Measurements from ENCODE around the gene MYF5.

MYF5 gene

GRCh38 chr12:80707830-80708258 is 8.9 kb upstream of the MYF5 start:
- Histone ChIP-seq H3K27me3 (ENCODE audit: insufficient read depth, low read length) (no peaks in the 10 kb centered on the region), H3K4me1 (ENCODE audit: control insufficient read depth, insufficient read depth, low read length, unreplicated experiment) (peaks cover 9% of the 10 kb centered on the region), H2AFZ (ENCODE audit: low read length, unreplicated experiment) (no peak overlapping the region), H3K27ac (ENCODE audit: low read depth, low read length) (no peak overlapping the region), H3K79me2 (ENCODE audit: control insufficient read depth, insufficient read depth, low read length, unreplicated experiment) (no peaks in the 10 kb centered on the region), H3K36me3 (ENCODE audit: insufficient read depth, low read length) (no peaks in the 10 kb centered on the region), H3K4me3 (ENCODE audit: low read depth, low read length) (no peak overlapping the region)

DNA sequence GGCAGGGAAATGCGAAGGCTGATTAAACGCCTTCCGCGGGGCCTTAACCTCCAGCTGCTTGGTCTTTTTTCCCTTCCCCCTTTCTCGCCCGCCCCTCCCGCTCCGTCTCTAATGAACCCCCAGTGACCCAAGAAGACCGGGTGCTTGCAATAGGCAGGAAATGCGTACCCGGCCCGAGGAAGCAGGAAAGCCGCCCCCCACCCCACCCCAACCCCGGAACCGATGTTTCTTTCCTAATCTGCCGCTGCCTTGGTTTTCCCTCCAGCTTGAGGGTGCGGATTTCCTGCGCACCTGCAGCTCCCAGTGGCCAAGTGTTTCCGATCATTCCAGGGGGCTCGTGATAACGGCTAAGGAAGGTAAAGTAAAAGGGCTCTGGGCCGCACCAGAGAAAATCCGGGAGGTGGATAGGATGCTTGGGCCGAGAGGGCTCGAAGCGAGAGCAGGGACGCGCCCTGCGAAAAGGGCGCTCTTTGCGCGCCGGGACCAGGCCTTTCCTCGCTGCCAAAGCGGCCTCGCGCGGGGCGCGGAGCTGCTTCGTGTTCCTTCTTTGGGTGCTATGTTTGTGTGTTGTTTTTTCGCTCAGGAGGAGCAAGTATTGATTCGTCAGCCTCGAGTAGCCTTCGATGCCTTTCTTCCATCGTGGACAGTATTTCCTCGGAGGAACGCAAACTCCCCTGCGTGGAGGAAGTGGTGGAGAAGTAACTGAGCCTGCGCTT is 8.3 kb upstream of the MYF5 start:
- Histone ChIP-seq H3K27ac (ENCODE audit: low read depth, low read length) (no peak overlapping the region), H3K27me3 (ENCODE audit: insufficient read depth, low read length) (no peaks in the 10 kb centered on the region), H3K36me3 (ENCODE audit: insufficient read depth, low read length) (no peaks in the 10 kb centered on the region), H3K4me3 (ENCODE audit: low read depth, low read length) (peak overlapping the region; percentile 63), H3K4me1 (ENCODE audit: control insufficient read depth, insufficient read depth, low read length, unreplicated experiment) (peaks cover 3% of the 10 kb centered on the region), H2AFZ (ENCODE audit: low read length, unreplicated experiment) (peak overlapping the region; percentile 88), H3K79me2 (ENCODE audit: control insufficient read depth, insufficient read depth, low read length, unreplicated experiment) (no peaks in the 10 kb centered on the region)

DNA sequence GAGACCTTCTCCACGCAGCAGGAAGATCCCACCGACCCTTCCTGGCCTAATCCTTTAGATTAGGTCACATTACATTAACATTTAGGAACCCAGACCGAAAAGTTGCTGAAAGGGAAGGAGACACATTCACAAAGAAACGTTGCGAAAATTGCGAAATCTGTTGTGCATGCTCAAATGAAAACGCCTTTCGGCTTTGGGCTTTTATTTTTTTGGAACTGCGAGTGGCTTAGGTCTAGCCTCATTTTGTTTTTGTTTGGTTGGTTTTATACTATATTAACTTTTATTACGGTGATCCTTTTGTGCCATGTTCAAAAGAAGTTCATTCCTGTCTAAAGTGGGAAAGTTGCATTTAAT is 7.8 kb upstream of the MYF5 start:
- Histone ChIP-seq H3K27ac (ENCODE audit: low read depth, low read length) (no peak overlapping the region), H3K4me1 (ENCODE audit: control insufficient read depth, insufficient read depth, low read length, unreplicated experiment) (no peaks in the 10 kb centered on the region), H3K79me2 (ENCODE audit: control insufficient read depth, insufficient read depth, low read length, unreplicated experiment) (no peaks in the 10 kb centered on the region), H3K27me3 (ENCODE audit: insufficient read depth, low read length) (no peaks in the 10 kb centered on the region), H3K4me3 (ENCODE audit: low read depth, low read length) (peak overlapping the region; percentile 63), H2AFZ (ENCODE audit: low read length, unreplicated experiment) (peak overlapping the region; percentile 88), H3K36me3 (ENCODE audit: insufficient read depth, low read length) (no peaks in the 10 kb centered on the region)

DNA sequence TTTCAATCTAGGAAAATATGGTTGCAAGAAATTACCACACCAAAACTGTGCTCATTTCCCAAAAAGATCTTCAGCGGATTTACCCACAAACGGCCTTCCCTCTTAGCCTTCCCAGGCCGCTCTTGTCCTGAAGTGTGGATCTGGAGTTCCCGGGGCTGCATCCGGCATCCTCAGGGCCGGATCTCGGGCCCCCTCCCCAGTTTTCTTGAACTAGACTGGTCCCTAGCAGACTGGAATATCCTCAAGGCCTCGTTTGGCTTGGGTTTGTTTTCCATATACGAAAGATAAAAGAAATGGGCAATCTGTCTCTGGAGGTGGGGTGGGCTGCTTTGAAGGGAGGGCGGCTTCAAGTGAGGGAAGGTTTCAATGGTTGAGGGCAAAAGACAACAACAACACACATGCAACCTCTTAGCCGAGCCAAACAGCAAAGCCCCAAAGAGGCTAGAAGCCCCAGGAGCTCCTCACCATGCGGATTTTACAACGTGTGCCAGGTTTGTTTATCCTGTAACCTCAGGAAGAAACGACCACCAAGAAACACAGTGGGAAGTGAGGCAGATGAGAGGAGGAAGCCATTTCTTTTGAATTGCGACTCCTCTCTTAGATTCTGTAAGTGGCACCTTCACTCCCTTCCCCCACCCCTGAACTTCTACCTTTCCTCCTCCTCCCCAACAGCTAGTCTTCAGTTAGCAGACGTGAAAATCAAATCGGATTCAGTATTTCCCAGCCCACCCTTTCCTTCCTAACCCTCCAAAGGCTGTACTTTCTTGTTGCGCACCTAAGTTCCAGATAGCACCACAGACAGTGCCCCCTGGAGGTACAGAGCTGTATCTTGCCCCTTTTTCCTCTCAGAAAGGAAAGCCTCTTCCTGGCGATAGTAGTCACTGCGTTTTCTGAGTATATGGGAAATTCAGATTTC is 6.6 kb upstream of the MYF5 start:
- Histone ChIP-seq H3K79me2 (ENCODE audit: control insufficient read depth, insufficient read depth, low read length, unreplicated experiment) (no peaks in the 10 kb centered on the region), H3K4me1 (ENCODE audit: control insufficient read depth, insufficient read depth, low read length, unreplicated experiment) (no peaks in the 10 kb centered on the region), H3K27me3 (ENCODE audit: insufficient read depth, low read length) (no peaks in the 10 kb centered on the region), H3K27ac (ENCODE audit: low read depth, low read length) (no peak overlapping the region), H3K36me3 (ENCODE audit: insufficient read depth, low read length) (no peaks in the 10 kb centered on the region), H2AFZ (ENCODE audit: low read length, unreplicated experiment) (no peak overlapping the region), H3K4me3 (ENCODE audit: low read depth, low read length) (no peak overlapping the region)

GRCh38 chr12:80710727-80711449 is 5.8 kb upstream of the MYF5 start:
- H3K27me3 ChIP-seq (ENCODE audit: insufficient read depth, low read length), result no peaks in the 10 kb centered on the region
- H2AFZ ChIP-seq (ENCODE audit: low read length, unreplicated experiment), result no peak overlapping the region

DNA sequence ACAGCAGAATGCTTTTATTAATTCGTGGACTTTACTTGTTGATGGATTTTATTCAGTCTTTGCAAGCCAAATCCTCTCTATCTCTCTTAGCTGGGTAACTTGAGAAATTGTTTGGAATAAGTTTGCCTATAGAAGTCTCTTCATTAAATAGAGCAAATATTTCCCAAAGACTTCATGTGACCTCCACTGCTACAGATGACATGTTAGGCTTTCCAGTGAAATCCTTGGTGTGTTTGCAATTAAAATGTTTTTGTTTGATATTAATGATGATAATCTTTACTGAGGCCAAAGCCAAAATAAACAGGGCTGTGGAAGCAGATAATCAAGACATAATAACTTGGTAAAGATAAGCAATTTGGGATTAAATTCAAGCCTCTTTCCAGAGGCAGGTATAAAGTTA is 4.8 kb upstream of the MYF5 start:
- Histone ChIP-seq H3K36me3 (ENCODE audit: insufficient read depth, low read length) (no peaks in the 10 kb centered on the region), H3K27me3 (ENCODE audit: insufficient read depth, low read length) (no peaks in the 10 kb centered on the region), H2AFZ (ENCODE audit: low read length, unreplicated experiment) (no peak overlapping the region), H3K4me1 (ENCODE audit: control insufficient read depth, insufficient read depth, low read length, unreplicated experiment) (no peaks in the 10 kb centered on the region), H3K27ac (ENCODE audit: low read depth, low read length) (no peak overlapping the region), H3K79me2 (ENCODE audit: control insufficient read depth, insufficient read depth, low read length, unreplicated experiment) (no peaks in the 10 kb centered on the region), H3K4me3 (ENCODE audit: low read depth, low read length) (no peak overlapping the region)

More at GRCh38 chr12:80710727-80711449, 5.8 kb upstream of the MYF5 start:
- Histone ChIP-seq H3K36me3 (ENCODE audit: insufficient read depth, low read length) (no peaks in the 10 kb centered on the region), H3K79me2 (ENCODE audit: control insufficient read depth, insufficient read depth, low read length, unreplicated experiment) (no peaks in the 10 kb centered on the region), H3K4me3 (ENCODE audit: low read depth, low read length) (no peak overlapping the region), H3K27ac (ENCODE audit: low read depth, low read length) (no peak overlapping the region), H3K4me1 (ENCODE audit: control insufficient read depth, insufficient read depth, low read length, unreplicated experiment) (no peaks in the 10 kb centered on the region)

- H3K4me1 ChIP-seq (ENCODE audit: control insufficient read depth, insufficient read depth, low read length, unreplicated experiment), result no peaks in the 10 kb centered on the region
- no peak overlapping the region for H2AFZ ChIP-seq (ENCODE audit: low read length, unreplicated experiment)
- H3K4me3 ChIP-seq (ENCODE audit: low read depth, low read length), result no peak overlapping the region
- no peaks in the 10 kb centered on the region for H3K36me3 ChIP-seq (ENCODE audit: insufficient read depth, low read length)
- no peaks in the 10 kb centered on the region for H3K27me3 ChIP-seq (ENCODE audit: insufficient read depth, low read length)
- no peaks in the 10 kb centered on the region for H3K79me2 ChIP-seq (ENCODE audit: control insufficient read depth, insufficient read depth, low read length, unreplicated experiment)
- H3K27ac ChIP-seq (ENCODE audit: low read depth, low read length), result no peak overlapping the region
Measured at GRCh38 chr12:80712866-80713265, 3.8 kb upstream of the MYF5 start.

DNA sequence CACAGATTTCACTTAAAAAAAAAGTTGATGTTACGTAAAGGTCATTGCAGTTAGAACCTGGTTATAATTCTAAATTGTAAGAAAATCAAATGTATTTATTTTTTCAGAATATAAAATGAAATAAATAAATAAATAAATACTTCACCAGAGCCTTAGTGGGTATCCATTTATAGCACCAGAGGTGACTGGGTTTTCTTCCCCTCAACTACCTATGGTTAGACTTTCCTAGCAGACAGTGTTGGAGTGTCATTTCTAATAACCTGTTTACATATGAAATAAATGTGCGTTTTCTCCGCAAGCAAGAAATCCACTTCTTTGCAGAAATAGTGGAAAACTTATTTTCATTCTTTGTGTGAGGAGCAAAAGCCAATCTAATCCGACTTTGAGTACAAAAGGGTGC is 3.3 kb upstream of the MYF5 start:
- no peak overlapping the region for H3K4me3 ChIP-seq (ENCODE audit: low read depth, low read length)
- no peaks in the 10 kb centered on the region for H3K4me1 ChIP-seq (ENCODE audit: control insufficient read depth, insufficient read depth, low read length, unreplicated experiment)
- peak overlapping the region; percentile 8 for H2AFZ ChIP-seq (ENCODE audit: low read length, unreplicated experiment)
- H3K79me2 ChIP-seq (ENCODE audit: control insufficient read depth, insufficient read depth, low read length, unreplicated experiment), result no peaks in the 10 kb centered on the region
- no peaks in the 10 kb centered on the region for H3K36me3 ChIP-seq (ENCODE audit: insufficient read depth, low read length)
- no peak overlapping the region for H3K27ac ChIP-seq (ENCODE audit: low read depth, low read length)
- H3K27me3 ChIP-seq (ENCODE audit: insufficient read depth, low read length), result no peaks in the 10 kb centered on the region

GRCh38 chr12:80714055-80714454 is 2.7 kb upstream of the MYF5 start:
- H2AFZ ChIP-seq (ENCODE audit: low read length, unreplicated experiment), result peak overlapping the region; percentile 8
- no peak overlapping the region for H3K27ac ChIP-seq (ENCODE audit: low read depth, low read length)
- no peaks in the 10 kb centered on the region for H3K4me1 ChIP-seq (ENCODE audit: control insufficient read depth, insufficient read depth, low read length, unreplicated experiment)
- peak overlapping the region; percentile 46 for H3K4me3 ChIP-seq (ENCODE audit: low read depth, low read length)
- no peaks in the 10 kb centered on the region for H3K79me2 ChIP-seq (ENCODE audit: control insufficient read depth, insufficient read depth, low read length, unreplicated experiment)
- no peaks in the 10 kb centered on the region for H3K36me3 ChIP-seq (ENCODE audit: insufficient read depth, low read length)
- no peaks in the 10 kb centered on the region for H3K27me3 ChIP-seq (ENCODE audit: insufficient read depth, low read length)

DNA sequence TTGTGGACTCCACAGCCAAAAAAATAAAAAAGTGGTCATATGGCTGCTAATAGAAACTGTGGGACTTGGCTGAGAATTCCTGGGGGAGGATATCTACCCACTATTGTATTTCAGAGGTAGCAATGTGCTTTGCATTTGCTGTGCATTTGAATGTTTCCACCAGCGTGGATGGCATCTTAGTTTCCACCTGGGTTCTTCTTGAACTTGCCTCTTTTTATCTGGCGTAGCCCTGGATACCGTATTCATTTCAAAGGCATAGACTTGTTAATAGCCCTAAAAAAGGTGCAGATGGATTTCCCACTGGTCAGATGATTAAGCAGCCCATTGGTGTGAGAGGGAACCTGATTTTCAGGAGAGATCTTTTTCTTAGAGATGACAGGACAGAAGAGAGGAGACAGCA is 1.9 kb upstream of the MYF5 start:
- H2AFZ ChIP-seq (ENCODE audit: low read length, unreplicated experiment), result no peak overlapping the region
- no peaks in the 10 kb centered on the region for H3K79me2 ChIP-seq (ENCODE audit: control insufficient read depth, insufficient read depth, low read length, unreplicated experiment)
- H3K27me3 ChIP-seq (ENCODE audit: insufficient read depth, low read length), result no peaks in the 10 kb centered on the region
- no peaks in the 10 kb centered on the region for H3K4me1 ChIP-seq (ENCODE audit: control insufficient read depth, insufficient read depth, low read length, unreplicated experiment)
- H3K4me3 ChIP-seq (ENCODE audit: low read depth, low read length), result no peak overlapping the region
- H3K27ac ChIP-seq (ENCODE audit: low read depth, low read length), result no peak overlapping the region
- H3K36me3 ChIP-seq (ENCODE audit: insufficient read depth, low read length), result no peaks in the 10 kb centered on the region

Measured in ACC112 (cell line).